C4-2B (cell line): ENCODE measurements around the gene ADGRB2.

Experiments used
- CTCF ChIP-seq: fragments of 450-650 bp; conservative IDR thresholded peaks from 2 replicates; pipeline ENCODE4 v1.5.1; 2017; ENCODE audit warnings: mild to moderate bottlenecking
- ZFX ChIP-seq: fragments of 450-650 bp; IDR thresholded peaks from 2 replicates; pipeline ENCODE4 v1.6.1; 2017

GRCh38 chr1:31797216-31797615, 33.1 kb upstream of the ADGRB2 start:
- no peak for TF ChIP-seq CTCF
- no peak for TF ChIP-seq ZFX
